Lower lobe of right lung (tissue), 2 donors: Measurements from ENCODE around the gene EDN1. TPM values are rescaled to one million over a fixed set of nuclear protein-coding genes. Genes with fewer than 3 reads are reported as not detected.
A peak's percentile ranks its signal among the peaks of the same experiment; 100 is the strongest.

Source experiments
- ATAC-seq, 2 donors: fragments of 200-7000 bp; cut with Tn5 transposase; one replicate each; pipeline ENCODE4 v1.9.1; 2020 to 2022; ENCODE audit warnings: mild to moderate bottlenecking in 2 of 2, moderate library complexity in 2 of 2
- DNase-seq: peaks from one replicate; pipeline ENCODE4 v3.0.0-alpha.2; 2020
- H3K27ac ChIP-seq: fragments of 200-600 bp; one replicate; pipeline ENCODE4 v1.8.0; 2022
- H3K27me3 ChIP-seq: fragments of 200-600 bp; one replicate; pipeline ENCODE4 v1.8.0; 2022; ENCODE audit warnings: low read depth
- H3K36me3 ChIP-seq: fragments of 200-600 bp; one replicate; pipeline ENCODE4 v1.8.0; 2022; ENCODE audit warnings: mild to moderate bottlenecking
- H3K4me1 ChIP-seq: fragments of 200-600 bp; one replicate; pipeline ENCODE4 v1.8.0; 2022
- H3K4me3 ChIP-seq: fragments of 200-600 bp; one replicate; pipeline ENCODE4 v1.8.0; 2022; ENCODE audit warnings: mild to moderate bottlenecking
- H3K9me3 ChIP-seq: fragments of 200-600 bp; one replicate; pipeline ENCODE4 v1.8.0; 2022
- CTCF ChIP-seq: fragments of 200-600 bp; IDR thresholded peaks from one replicate; pipeline ENCODE4 v1.8.0; 2022; ENCODE audit warnings: antibody characterized with exemption, mild to moderate bottlenecking
- intact Hi-C: fragments of 100-400 bp; cut with DNase I; formaldehyde crosslinking; loops from one replicate; pipeline ENCODE4 v1.11.0; 2022
- total RNA-seq: library from RNA; stranded (reverse); fragmentation: NEBNext Ultra II Directional; extraction: Animal tissue kit (Norgen Biotek cat#: 25700); gene quantifications from one replicate; pipeline ENCODE4 v1.2.1, GENCODE V29; 2021
- donor health status: DM: no; HTN: yes; CAD: no; lungs with severe emphysema.

EDN1 gene
- total RNA-seq, 1 donor from 2014 or later = 61.2 TPM

- no peaks in the 10 kb centered on the region for H3K27me3 ChIP-seq
- H3K4me1 ChIP-seq = no peaks in the 10 kb centered on the region
- DNase-seq (no peak), ATAC-seq (no peak)
- H3K9me3 ChIP-seq = no peaks in the 10 kb centered on the region
- no peak overlapping the region for H3K27ac ChIP-seq
- intact Hi-C loops = no loop called here
- no peak overlapping the region for H3K4me3 ChIP-seq
- TF ChIP-seq CTCF = no peak
- H3K36me3 ChIP-seq = no peaks in the 10 kb centered on the region
Observed at GRCh38 chr6:12264671-12265070, 25.5 kb upstream of the EDN1 start.

- intact Hi-C loops = no loop called here
- H3K27ac ChIP-seq = peak overlapping the region; percentile 5
- ATAC-seq (peak; percentile 17 to 44), DNase-seq (no peak)
- H3K4me1 ChIP-seq = no peaks in the 10 kb centered on the region
- TF ChIP-seq CTCF = no peak
- no peaks in the 10 kb centered on the region for H3K36me3 ChIP-seq
- no peak overlapping the region for H3K4me3 ChIP-seq
- no peaks in the 10 kb centered on the region for H3K9me3 ChIP-seq
- H3K27me3 ChIP-seq = no peaks in the 10 kb centered on the region
Observed at GRCh38 chr6:12265296-12265695, 24.9 kb upstream of the EDN1 start.

GRCh38 chr6:12265791-12266190 lies 24.4 kb upstream of the EDN1 start:
- H3K4me3 ChIP-seq = no peak overlapping the region
- H3K36me3 ChIP-seq = no peaks in the 10 kb centered on the region
- DNase-seq = no peak
- no peaks in the 10 kb centered on the region for H3K27me3 ChIP-seq
- H3K9me3 ChIP-seq = no peaks in the 10 kb centered on the region
- ATAC-seq = peak; percentile 88 to 91
- intact Hi-C loops = no loop called here
- no peak overlapping the region for H3K27ac ChIP-seq
- H3K4me1 ChIP-seq = no peaks in the 10 kb centered on the region
- no peak for TF ChIP-seq CTCF

GRCh38 chr6:12266571-12266970 lies 23.6 kb upstream of the EDN1 start:
- H3K4me3 ChIP-seq = no peak overlapping the region
- intact Hi-C loops = no loop called here
- H3K36me3 ChIP-seq = no peaks in the 10 kb centered on the region
- peak in 1 of 2 donors; percentile 11 for ATAC-seq
- H3K9me3 ChIP-seq = peaks cover 2% of the 10 kb centered on the region
- no peaks in the 10 kb centered on the region for H3K27me3 ChIP-seq
- H3K4me1 ChIP-seq = no peaks in the 10 kb centered on the region
- TF ChIP-seq CTCF = no peak
- no peak for DNase-seq
- H3K27ac ChIP-seq = no peak overlapping the region

- Histone ChIP-seq H3K9me3 (peaks cover 7% of the 10 kb centered on the region), H3K27me3 (no peaks in the 10 kb centered on the region), H3K4me1 (no peaks in the 10 kb centered on the region), H3K36me3 (no peaks in the 10 kb centered on the region), H3K27ac (no peak overlapping the region), H3K4me3 (no peak overlapping the region)
- ATAC-seq = no peak
- no peak for DNase-seq
- intact Hi-C loops = no loop called here
- TF ChIP-seq CTCF = no peak
Observed at GRCh38 chr6:12269110-12269509, 21.1 kb upstream of the EDN1 start.
